Measurements from ENCODE around the gene CARD10. TPM values are rescaled to one million over a fixed set of nuclear protein-coding genes. Genes with fewer than 3 reads are reported as not detected.

Gene CARD10
- total and polyA plus RNA-seq, 8 donors: 9.9 to 30.2 (median 13.9) TPM

- no peaks in the 10 kb centered on the region for H3K36me3 ChIP-seq
- peaks cover 40 to 50% (median 46%) of the 10 kb centered on the region in 3 donors for H3K4me1 ChIP-seq
- no peaks in the 10 kb centered on the region for H3K27me3 ChIP-seq
- H3K9me3 ChIP-seq: no peaks in the 10 kb centered on the region
- peak overlapping the region; percentile 18 to 96 (median 66) for H3K27ac ChIP-seq
- DNase-seq (peak; percentile 81 to 95 (median 88)), ATAC-seq (peak; percentile 44 to 73 (median 62)), FAIRE-seq (no peak)
- 6 to 13% methylated on average over 5 of the region's 5 CpGs for WGBS, 2 donors
- intact Hi-C loops (cut with DNase I): loop anchor here in 1 of 3 donors (10.0 kb wide), 2 partner anchors 45 to 135 kb away; partner anchors contain the start of gene NOL12
- peak in 1 of 4 donors; percentile 17 for TF ChIP-seq CTCF (IDR thresholded peaks at IDR 0.05)
- H3K4me3 ChIP-seq: no peak overlapping the region
Measured at GRCh38 chr22:37549704-37550059, 30.5 kb upstream of the CARD10 start.

DNA sequence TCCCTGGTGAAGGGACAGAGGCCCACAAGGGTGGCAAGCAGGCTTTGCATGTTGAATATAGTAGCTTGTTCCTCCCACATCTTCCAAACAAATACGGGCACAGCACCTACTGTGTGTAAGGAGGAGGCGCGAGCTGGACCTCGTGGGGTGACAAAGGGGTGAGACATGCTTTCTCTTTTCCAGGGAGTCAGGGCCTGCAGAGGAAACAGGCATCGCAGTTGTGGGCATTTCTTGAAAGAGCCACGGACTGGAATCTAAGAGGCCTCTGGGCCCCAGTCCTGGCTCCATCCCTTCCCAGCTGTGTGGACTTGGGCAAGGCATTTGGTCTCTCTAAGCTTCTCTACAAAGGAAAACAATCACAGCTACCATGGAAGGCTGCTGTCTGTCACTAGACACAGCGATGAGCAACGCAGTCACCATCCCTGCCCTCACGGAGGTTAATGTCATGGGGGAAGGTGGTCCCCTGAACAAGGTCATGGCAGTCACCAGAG is 28.1 kb upstream of the CARD10 start:
- H3K4me1 ChIP-seq: peaks cover 40 to 51% (median 47%) of the 10 kb centered on the region in 3 donors
- no peaks in the 10 kb centered on the region for H3K36me3 ChIP-seq
- no peak for DNase-seq
- intact Hi-C loops (cut with DNase I): loop anchor here in 1 of 3 donors (10.0 kb wide), 2 partner anchors 48 to 138 kb away; partner anchors contain the start of gene NOL12
- no peak for TF ChIP-seq CTCF (IDR thresholded peaks at IDR 0.05)
- peak in 1 of 4 donors; percentile 1 for ATAC-seq
- no peak overlapping the region for H3K4me3 ChIP-seq
- 46 to 54% methylated on average over 9 of the region's 9 CpGs for WGBS, 2 donors
- H3K9me3 ChIP-seq: no peaks in the 10 kb centered on the region
- no peaks in the 10 kb centered on the region for H3K27me3 ChIP-seq
- no peak for FAIRE-seq
- peak overlapping the region; percentile 88 to 96 (median 91) for H3K27ac ChIP-seq

DNA sequence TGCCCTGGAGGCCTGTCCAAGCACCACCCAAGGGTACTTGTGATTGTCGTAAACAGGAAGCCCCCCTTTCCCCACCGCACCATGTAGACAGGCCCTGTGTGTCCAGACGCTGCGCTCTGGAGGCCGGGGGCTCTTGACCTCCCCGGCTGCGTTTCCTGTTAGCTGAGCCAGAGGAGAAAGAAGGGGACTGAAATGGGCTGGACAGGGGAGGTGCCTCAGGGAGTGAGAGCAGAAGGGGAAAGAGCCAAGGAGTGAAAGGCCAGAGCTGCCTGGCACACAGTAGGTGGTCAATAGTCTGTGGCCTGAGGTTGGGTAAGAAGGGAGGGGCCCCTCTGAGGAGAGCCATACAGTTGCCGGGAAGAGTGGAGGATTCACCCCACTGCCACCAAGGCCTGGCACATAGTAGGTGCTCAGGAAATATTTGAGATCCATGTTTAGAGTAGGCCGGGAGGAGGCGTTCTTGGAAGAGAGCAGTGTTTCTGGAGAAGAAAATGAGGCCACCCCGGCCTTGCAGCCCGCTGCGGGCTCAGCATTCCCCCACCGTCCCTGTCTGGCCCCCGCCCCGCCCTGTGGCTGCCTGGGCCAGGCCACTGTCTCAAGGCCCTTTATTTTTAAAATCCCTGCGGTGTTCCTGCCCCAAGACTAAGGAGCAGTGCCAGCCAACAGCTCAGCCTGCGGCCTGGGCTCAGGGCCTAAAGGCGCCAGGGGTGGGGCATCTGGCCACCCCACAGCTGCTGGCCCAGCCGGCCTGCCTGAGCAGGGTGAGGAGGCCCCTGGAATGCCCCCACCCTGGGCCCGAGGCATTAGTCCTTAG is 27.4 kb upstream of the CARD10 start:
- no peaks in the 10 kb centered on the region for H3K27me3 ChIP-seq
- H3K4me3 ChIP-seq: no peak overlapping the region
- no peaks in the 10 kb centered on the region for H3K9me3 ChIP-seq
- no peaks in the 10 kb centered on the region for H3K36me3 ChIP-seq
- TF ChIP-seq CTCF (IDR thresholded peaks at IDR 0.05): no peak
- intact Hi-C loops (cut with DNase I): loop anchor here in 1 of 3 donors (10.0 kb wide), 2 partner anchors 48 to 138 kb away; partner anchors contain the start of gene NOL12
- DNase-seq (peak; percentile 77 to 91 (median 87)), ATAC-seq (peak; percentile 59 to 72 (median 64)), FAIRE-seq (no peak)
- peak overlapping the region; percentile 88 to 96 (median 91) for H3K27ac ChIP-seq
- WGBS, 2 donors: 24 to 29% methylated on average over 21 of the region's 21 CpGs
- peaks cover 40 to 51% (median 44%) of the 10 kb centered on the region in 3 donors for H3K4me1 ChIP-seq

DNA sequence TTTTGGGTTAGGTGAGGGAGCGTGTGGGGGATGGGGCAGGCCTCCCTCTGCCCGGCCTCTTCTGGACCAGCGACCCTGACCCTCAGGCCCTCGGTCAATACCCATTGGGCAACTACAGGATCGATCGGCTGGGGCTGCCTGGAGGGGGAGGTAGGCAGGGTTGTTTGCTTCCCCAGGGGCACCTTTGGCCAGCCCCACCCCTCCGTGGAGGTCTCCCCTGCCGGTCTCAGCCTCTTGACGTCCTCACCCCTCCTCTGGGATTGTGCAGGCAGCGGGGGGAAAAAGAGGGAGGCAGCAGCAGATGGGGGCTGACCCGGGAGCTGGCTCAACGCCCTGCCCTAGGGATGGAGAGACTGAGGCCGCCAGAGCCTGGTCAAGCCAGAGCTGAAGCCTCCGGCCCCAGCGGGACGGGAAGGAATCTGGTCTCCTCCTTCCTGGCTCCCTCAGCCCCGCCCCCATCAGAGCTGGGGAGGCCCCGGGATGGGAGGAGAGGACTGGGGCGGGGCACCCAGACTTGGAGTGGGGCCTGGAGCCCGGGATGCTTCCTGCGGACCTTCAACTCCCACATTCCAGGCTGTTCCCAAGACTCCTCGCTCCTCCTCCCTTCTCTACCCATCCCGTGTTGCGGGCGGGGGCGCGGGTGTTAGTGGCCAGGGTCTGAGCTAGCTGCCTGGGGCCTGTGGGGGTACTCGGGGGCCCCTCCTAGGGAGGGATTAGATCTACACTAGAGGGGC is 26.7 kb upstream of the CARD10 start:
- 21% methylated on average over 27 to 28 of the region's 28 CpGs for WGBS, 2 donors
- FAIRE-seq (no peak), DNase-seq (peak; percentile 74 to 91 (median 85)), ATAC-seq (peak; percentile 40 to 64 (median 52))
- intact Hi-C loops (cut with DNase I): loop anchor here in 1 of 3 donors (10.0 kb wide), 2 partner anchors 49 to 139 kb away; partner anchors contain the start of gene NOL12
- Histone ChIP-seq H3K27ac (peak overlapping the region; percentile 88 to 96 (median 91)), H3K4me3 (peak overlapping the region in 1 of 4 donors; percentile 7), H3K9me3 (no peaks in the 10 kb centered on the region), H3K36me3 (no peaks in the 10 kb centered on the region), H3K27me3 (no peaks in the 10 kb centered on the region), H3K4me1 (peaks cover 40 to 51% (median 44%) of the 10 kb centered on the region in 3 donors)
- TF ChIP-seq CTCF (IDR thresholded peaks at IDR 0.05): no peak

Data from pancreas (tissue), 10 donors.